GM12878 (cell line): ENCODE results near the gene CENATAC.

Experiments
- CREM ChIP-seq: IDR thresholded peaks from 2 replicates; pipeline ENCODE4 v1.6.1; 2014; ENCODE audit warnings: antibody characterized with exemption, low read depth
- MXI1 ChIP-seq: fragments of 150-350 bp; IDR thresholded peaks from 2 replicates; pipeline ENCODE4 v1.6.1; 2011; ENCODE audit warnings: low read depth, mild to moderate bottlenecking, inconsistent platforms, low read length, improper control_type of control experiment
- MYC ChIP-seq: IDR thresholded peaks from 2 replicates; pipeline ENCODE4 v1.6.1; 2011; ENCODE audit warnings: mild to moderate bottlenecking, low read length, moderate library complexity, inconsistent platforms; ENCODE audit not compliant: insufficient read depth, insufficient replicate concordance, insufficient read length, severe bottlenecking
- NFIC ChIP-seq: IDR thresholded peaks from 2 replicates; pipeline ENCODE4 v1.6.1; 2012; ENCODE audit warnings: low read depth, mild to moderate bottlenecking, inconsistent platforms, low read length, moderate library complexity
- SMC3 ChIP-seq: IDR thresholded peaks from 2 replicates; pipeline ENCODE4 v1.6.1; 2011; ENCODE audit warnings: low read length, improper control_type of control experiment, borderline replicate concordance
- SPI1 ChIP-seq: IDR thresholded peaks from 2 replicates; pipeline ENCODE4 v1.6.1; 2011; ENCODE audit warnings: low read depth, mild to moderate bottlenecking, low read length, moderate library complexity, borderline replicate concordance; ENCODE audit not compliant: insufficient read depth

DNA sequence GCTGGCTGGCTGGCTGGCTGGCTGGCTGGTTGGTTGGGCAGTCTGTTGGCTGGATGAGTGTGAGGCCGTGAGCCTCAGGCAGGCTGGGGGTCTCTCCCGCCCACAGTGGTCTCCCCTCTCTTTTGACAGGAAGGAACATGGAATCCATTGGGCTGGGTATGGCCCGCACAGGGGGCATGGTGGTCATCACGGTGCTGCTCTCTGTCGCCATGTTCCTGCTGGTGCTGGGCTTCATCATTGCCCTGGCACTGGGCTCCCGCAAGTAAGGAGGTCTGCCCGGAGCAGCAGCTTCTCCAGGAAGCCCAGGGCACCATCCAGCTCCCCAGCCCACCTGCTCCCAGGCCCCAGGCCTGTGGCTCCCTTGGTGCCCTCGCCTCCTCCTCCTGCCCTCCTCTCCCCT, 40.0 kb upstream of the CENATAC start:
- TF ChIP-seq MYC = no peak
- TF ChIP-seq SPI1 = no peak
- no peak for TF ChIP-seq NFIC
- TF ChIP-seq CREM = no peak
- TF ChIP-seq MXI1 = no peak
- TF ChIP-seq SMC3 = no peak
